Smooth muscle cell (in vitro differentiated cells): ENCODE data around the gene RIPOR1. TPM values are rescaled to one million over a fixed set of nuclear protein-coding genes. Genes with fewer than 3 reads are reported as not detected.

Experiments used
- DNase-seq: peaks from one replicate; lab custom pipeline; 2025; ENCODE audit not compliant: unreplicated experiment; lab: John Stamatoyannopoulos, UW
- H2AFZ ChIP-seq: fragments of 200-600 bp; sonication (generic); 2 replicates; pipeline ENCODE4 v1.6.0; 2016; ENCODE audit warnings: antibody characterized with exemption, low read depth, mild to moderate bottlenecking
- H3F3A ChIP-seq: fragments of 200-600 bp; sonication (generic); 2 replicates; pipeline ENCODE4 v1.6.0; 2017; ENCODE audit warnings: antibody characterized with exemption, low read depth
- H3K27ac ChIP-seq: fragments of 200-600 bp; sonication (generic); 2 replicates; pipeline ENCODE4 v1.5.1; 2016; ENCODE audit warnings: low read depth, mild to moderate bottlenecking
- H3K27me3 ChIP-seq: fragments of 200-600 bp; sonication (generic); 2 replicates; pipeline ENCODE4 v1.6.1; 2016; ENCODE audit warnings: low read depth, mild to moderate bottlenecking
- H3K36me3 ChIP-seq: fragments of 200-600 bp; sonication (generic); 2 replicates; pipeline ENCODE4 v1.5.1; 2016; ENCODE audit warnings: low read depth
- H3K4me1 ChIP-seq: fragments of 200-600 bp; sonication (generic); 2 replicates; pipeline ENCODE4 v1.5.1; 2016; ENCODE audit warnings: low read depth
- H3K4me2 ChIP-seq: fragments of 200-600 bp; sonication (generic); 2 replicates; pipeline ENCODE4 v1.6.0; 2016; ENCODE audit warnings: mild to moderate bottlenecking
- H3K4me3 ChIP-seq: fragments of 200-600 bp; sonication (generic); 2 replicates; pipeline ENCODE4 v1.5.1; 2016; ENCODE audit warnings: mild to moderate bottlenecking
- H3K79me2 ChIP-seq: fragments of 200-600 bp; sonication (generic); 2 replicates; pipeline ENCODE4 v1.6.0; 2016; ENCODE audit warnings: low read depth, mild to moderate bottlenecking
- H3K9ac ChIP-seq: fragments of 200-600 bp; sonication (generic); 2 replicates; pipeline ENCODE4 v1.6.0; 2016; ENCODE audit warnings: low read depth
- H3K9me3 ChIP-seq: fragments of 200-600 bp; sonication (generic); replicated peaks from 2 replicates; pipeline ENCODE4 v1.5.1; 2016; ENCODE audit warnings: low read depth
- H4K20me1 ChIP-seq: fragments of 200-600 bp; sonication (generic); 2 replicates; pipeline ENCODE4 v1.6.0; 2016; ENCODE audit warnings: low read depth
- CTCF ChIP-seq: fragments of 200-600 bp; sonication (generic); IDR thresholded peaks from 2 replicates; pipeline ENCODE4 v1.5.1; 2017; ENCODE audit warnings: borderline replicate concordance, mild to moderate bottlenecking, antibody characterized with exemption; ENCODE audit not compliant: insufficient read depth, poor library complexity, severe bottlenecking
- WGBS: methylation state at CpG from one replicate; pipeline ENCODE4 v1.1.7; 2016; ENCODE audit warnings: low lambda C conversion rate; 5-methylcytosine and 5-hydroxymethylcytosine counted together
- polyA plus RNA-seq: library from polyadenylated mRNA; unstranded; fragments of >200 nt; fragmentation: Nextera tagmentation; extraction: Ambion mirVana; gene quantifications from 2 replicates; pipeline ENCODE4 v1.2.1, GENCODE V29; 2016
- total RNA-seq: library from RNA; depleted of rRNA; stranded (reverse); fragments of >200 nt; gene quantifications from 2 replicates; pipeline ENCODE4 v1.2.3, GENCODE V29; 2014

The RIPOR1 gene
- total and polyA plus RNA-seq, 2 experiments from 2014 or later, result 26.6 to 47.3 TPM

GRCh38 chr16:67562918-67563707 lies 34.5 kb downstream of the RIPOR1 start:
- DNase-seq, result peak; percentile 69
- H3K4me2 ChIP-seq, result peak overlapping the region; percentile 90
- H4K20me1 ChIP-seq, result peaks cover 47% of the 10 kb centered on the region
- H3K79me2 ChIP-seq, result peaks cover 64% of the 10 kb centered on the region
- WGBS, result under 1% methylated on average over 74 of the region's 96 CpGs
- peak; percentile 17 for TF ChIP-seq CTCF
- H3K9me3 ChIP-seq, result no peaks in the 10 kb centered on the region
- H2AFZ ChIP-seq, result peak overlapping the region; percentile 96
- peaks cover 14% of the 10 kb centered on the region for H3K4me1 ChIP-seq
- no peaks in the 10 kb centered on the region for H3K36me3 ChIP-seq
- peak overlapping the region; percentile 99 for H3K27ac ChIP-seq
- H3K4me3 ChIP-seq, result peak overlapping the region; percentile 96
- peaks cover 10% of the 10 kb centered on the region for H3F3A ChIP-seq
- H3K9ac ChIP-seq, result peak overlapping the region; percentile 99
- H3K27me3 ChIP-seq, result no peaks in the 10 kb centered on the region

DNA sequence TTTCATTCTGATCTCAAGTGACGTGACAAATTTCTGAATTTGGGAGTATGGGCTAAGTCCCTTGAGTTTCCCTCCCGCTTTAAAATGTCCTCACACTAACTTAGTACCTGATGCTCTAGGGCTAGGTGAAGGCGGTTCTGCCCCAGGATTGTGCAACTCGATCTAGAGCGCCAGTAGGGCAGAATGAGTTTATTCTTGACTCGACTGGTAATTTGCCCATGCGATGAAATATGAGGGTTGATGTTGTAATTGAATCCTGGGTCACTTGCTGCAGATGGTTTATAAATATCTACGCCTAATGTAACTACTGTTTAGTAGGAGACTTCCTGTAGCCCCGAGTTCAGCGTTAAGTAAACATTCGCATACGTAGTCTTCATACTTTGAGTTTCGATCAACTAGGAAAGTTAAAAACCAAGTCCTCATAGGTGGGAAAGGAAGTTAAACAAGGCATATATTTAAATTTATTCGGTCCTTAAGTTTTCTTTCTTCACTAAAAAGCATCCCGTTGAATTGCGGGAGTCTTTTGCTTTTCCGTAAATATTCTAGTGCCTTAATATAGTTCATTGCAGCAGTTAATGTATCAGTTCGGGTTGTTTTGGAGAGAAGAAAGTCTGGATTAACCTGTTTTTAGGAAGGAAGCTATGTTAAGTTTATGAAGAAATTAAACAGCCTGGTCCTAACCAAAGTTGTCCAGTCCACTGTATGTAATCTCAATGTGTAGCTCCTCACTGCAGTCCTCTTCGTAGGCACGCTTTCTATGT lies 35.3 kb downstream of the RIPOR1 start:
- Histone ChIP-seq H3F3A (peaks cover 10% of the 10 kb centered on the region), H3K36me3 (no peaks in the 10 kb centered on the region), H4K20me1 (peaks cover 54% of the 10 kb centered on the region), H3K27me3 (no peaks in the 10 kb centered on the region), H3K4me1 (peaks cover 14% of the 10 kb centered on the region), H3K4me3 (peak overlapping the region; percentile 96), H3K9ac (peak overlapping the region; percentile 99), H2AFZ (peak overlapping the region; percentile 40), H3K9me3 (no peaks in the 10 kb centered on the region), H3K4me2 (peak overlapping the region; percentile 90), H3K27ac (peak overlapping the region; percentile 99), H3K79me2 (peaks cover 71% of the 10 kb centered on the region)
- no peak for DNase-seq
- WGBS, result 9% methylated on average over 20 of the region's 20 CpGs
- no peak for TF ChIP-seq CTCF

GRCh38 chr16:67565470-67566100 lies 37.0 kb downstream of the RIPOR1 start:
- H3K4me2 ChIP-seq, result no peak overlapping the region
- no peak overlapping the region for H3K27ac ChIP-seq
- no peak overlapping the region for H3K9ac ChIP-seq
- H3K4me3 ChIP-seq, result no peak overlapping the region
- H3F3A ChIP-seq, result peaks cover 10% of the 10 kb centered on the region
- H3K36me3 ChIP-seq, result no peaks in the 10 kb centered on the region
- DNase-seq, result no peak
- TF ChIP-seq CTCF, result no peak
- H2AFZ ChIP-seq, result no peak overlapping the region
- H3K9me3 ChIP-seq, result no peaks in the 10 kb centered on the region
- WGBS, result 96% methylated on average over 8 of the region's 8 CpGs
- H3K4me1 ChIP-seq, result peaks cover 14% of the 10 kb centered on the region
- peaks cover 71% of the 10 kb centered on the region for H4K20me1 ChIP-seq
- no peaks in the 10 kb centered on the region for H3K27me3 ChIP-seq
- peaks cover 73% of the 10 kb centered on the region for H3K79me2 ChIP-seq
